GM12878 (cell line): ENCODE results near the gene PAPSS2. TPM values are rescaled to one million over a fixed set of nuclear protein-coding genes. Genes with fewer than 3 reads are reported as not detected.

ENCODE experiments used
- ATAC-seq: fragments of 200-7000 bp; cut with Tn5 transposase; 3 replicates; pipeline ENCODE4 v1.9.1; 2020; ENCODE audit warnings: mild to moderate bottlenecking, moderate library complexity
- BruUV-seq: library from RNA; stranded (reverse); fragments of 400-500 nt; replicated peaks from 2 replicates; lab custom pipeline; 2021; lab: Mats Ljungman, UMichigan
- CTCF ChIA-PET: fragments of 300-600 bp; sonication (Branson Sonifier 250); formaldehyde crosslinking; extraction: SDS; loops from one replicate; lab custom pipeline; 2021; ENCODE audit warnings: inconsistent platforms; lab: Yijun Ruan, JAX
- POLR2A ChIA-PET: fragments of 350-600 bp; formaldehyde crosslinking; extraction: SDS; loops from one replicate; lab custom pipeline; 2021; ENCODE audit warnings: inconsistent platforms; lab: Charles Lee
- RAD21 ChIA-PET: fragments of 300-600 bp; sonication (Branson Sonifier 250); formaldehyde crosslinking; loops from one replicate; lab custom pipeline; 2023; ENCODE audit warnings: antibody characterized with exemption; ENCODE audit not compliant: unreplicated experiment; lab: Charles Lee
- SMC1A ChIA-PET: fragments of 300-600 bp; sonication (Branson Sonifier 250); formaldehyde crosslinking; loops from one replicate; lab custom pipeline; 2023; ENCODE audit not compliant: unreplicated experiment, uncharacterized antibody; lab: Charles Lee
- DNase-seq: peaks from one replicate; pipeline ENCODE4 v3.0.0-alpha.2; 2011; ENCODE audit warnings: low read depth, low spot score
- FAIRE-seq: peaks from 3 replicates; lab custom pipeline; 2011; peaks lifted over from hg19 to GRCh38; lab: Jason Lieb, UNC
- H2AFZ ChIP-seq: 2 replicates; pipeline ENCODE4 v1.6.0; 2011; ENCODE audit warnings: low read depth, low read length, control low read depth; ENCODE audit not compliant: control insufficient read depth
- H3K27ac ChIP-seq: 2 replicates; pipeline ENCODE4 v1.5.1; 2011; ENCODE audit warnings: control low read depth; ENCODE audit not compliant: control insufficient read depth, insufficient read depth
- H3K27me3 ChIP-seq, 2 experiments: replicated peaks in 1 of 2; 2 replicates each; pipeline versions ENCODE4 v1.6.0 to v1.6.1; 2011; ENCODE audit warnings: low read length in 1 of 2; ENCODE audit not compliant: control insufficient read depth in 2 of 2, insufficient read depth in 2 of 2
- H3K36me3 ChIP-seq, 2 experiments: 2 replicates each; pipeline ENCODE4 v1.5.1; 2011; ENCODE audit warnings: low read length in 1 of 2; ENCODE audit not compliant: control insufficient read depth in 2 of 2, insufficient read depth in 2 of 2
- H3K4me1 ChIP-seq: 2 replicates; pipeline ENCODE4 v1.6.1; 2011; ENCODE audit warnings: mild to moderate bottlenecking, low read length, moderate library complexity, mixed read lengths; ENCODE audit not compliant: control insufficient read depth, insufficient read depth
- H3K4me2 ChIP-seq: 2 replicates; pipeline ENCODE4 v1.6.0; 2011; ENCODE audit warnings: control low read depth; ENCODE audit not compliant: control insufficient read depth, insufficient read depth
- H3K4me3 ChIP-seq: fragments of 200-600 bp; sonication (generic); 2 replicates; pipeline ENCODE4 v1.5.1; 2016
- H3K79me2 ChIP-seq: 2 replicates; pipeline ENCODE4 v1.6.0; 2011; ENCODE audit warnings: low read length; ENCODE audit not compliant: control insufficient read depth, insufficient read depth
- H3K9ac ChIP-seq: 2 replicates; pipeline ENCODE4 v1.8.0; 2011; ENCODE audit warnings: low read length, control low read depth, mixed read lengths; ENCODE audit not compliant: control insufficient read depth, insufficient read depth
- H3K9me3 ChIP-seq: replicated peaks from 3 replicates; pipeline ENCODE4 v1.5.1; 2011; ENCODE audit warnings: mild to moderate bottlenecking, low read length; ENCODE audit not compliant: control insufficient read depth, insufficient read depth
- H4K20me1 ChIP-seq: 2 replicates; pipeline ENCODE4 v1.6.0; 2011; ENCODE audit not compliant: control insufficient read depth, insufficient read depth
- PAX5 ChIP-seq: IDR thresholded peaks from 2 replicates; pipeline ENCODE4 v1.6.1; 2011; ENCODE audit warnings: low read depth, low read length, borderline replicate concordance
- STAT1 ChIP-seq: fragments of 450-650 bp; conservative IDR thresholded peaks from 2 replicates; pipeline ENCODE4 v1.6.1; 2014; ENCODE audit warnings: antibody characterized with exemption, mild to moderate bottlenecking
- WGBS: methylation state at CpG from one replicate; pipeline ENCODE4 v1.1.6; 2016; ENCODE audit warnings: low lambda C conversion rate; ENCODE audit not compliant: insufficient replicate concordance, insufficient coverage; ENCODE audit errors: missing lambda C conversion rate; 5-methylcytosine and 5-hydroxymethylcytosine counted together
- in situ Hi-C: fragments of 300-500 bp; cut with MboI; formaldehyde crosslinking; loops from 9 replicates; pipeline ENCODE4 v1.14.3; 2018; ENCODE audit warnings: mixed read lengths
- intact Hi-C: fragments of 100-400 bp; cut with micrococcal nuclease; formaldehyde crosslinking; loops from one replicate; pipeline ENCODE4 v1.14.2; 2022; ENCODE audit not compliant: unreplicated experiment
- polyA plus RNA-seq, 11 experiments: library from polyadenylated mRNA; depleted of rRNA in 4 of 11; unstranded in 6 of 11; stranded (reverse) in 5 of 11; fragments of >200 nt; fragmentation: Nextera tagmentation in 4 of 11; fragmentation: Illumina TruSeq in 1 of 11; extraction: Ambion mirVana in 4 of 11; extraction: Trizol in 1 of 11; gene quantifications; 1 replicate in 1 of 11; 2 replicates in 10 of 11; pipeline versions ENCODE4 v1.2.1 to v1.2.3, GENCODE V29; 2011 to 2016; ENCODE audit warnings: inconsistent platforms in 2 of 11, missing spikeins in 2 of 11, low read depth in 1 of 11
- total RNA-seq, 4 experiments: library from RNA; depleted of rRNA in 3 of 4; stranded (reverse); fragments of >200 nt in 3 of 4; fragmentation: Illumina TruSeq in 1 of 4; extraction: Trizol in 1 of 4; gene quantifications; 2 replicates each; pipeline versions ENCODE4 v1.2.1 to v1.2.3, GENCODE V29; 2013 to 2021
- TF ChIP-seq, protein P1 (sequence below): IDR thresholded peaks from 2 replicates; pipeline ENCODE4 v1.6.1; 2012; ENCODE audit warnings: improper control_type of control experiment, low read depth, low read length; ENCODE audit not compliant: insufficient replicate concordance

PAPSS2 gene
- total and polyA plus RNA-seq, 10 of the 15 experiments (the other 5 are each of a cell fraction or from before 2014, with no cell fraction given): 0.15 to 2.1 (median 0.37) TPM

GRCh38 chr10:87674943-87675342, 15.3 kb downstream of the PAPSS2 start:
- H3K36me3 ChIP-seq: no peaks in the 10 kb centered on the region
- POLR2A ChIA-PET: no interaction called here
- FAIRE-seq (no peak), ATAC-seq (no peak), DNase-seq (no peak)
- no peak overlapping the region for H3K4me3 ChIP-seq
- no peaks in the 10 kb centered on the region for H3K79me2 ChIP-seq
- in situ Hi-C loops: no loop called here
- H4K20me1 ChIP-seq: no peaks in the 10 kb centered on the region
- H3K27me3 ChIP-seq: no peaks in the 10 kb centered on the region
- no peak overlapping the region for H3K27ac ChIP-seq
- intact Hi-C loops: no loop called here
- H3K9me3 ChIP-seq: no peaks in the 10 kb centered on the region
- CTCF ChIA-PET: no interaction called here
- H2AFZ ChIP-seq: no peak overlapping the region
- SMC1A ChIA-PET: interaction anchor here (1.5 kb wide), 1 partner anchor 15 kb away, joined by 4 read pairs; no protein-coding TSS in a partner anchor
- H3K4me1 ChIP-seq: no peaks in the 10 kb centered on the region
- WGBS: 26% methylated on average over 1 of the region's 1 CpG
- RAD21 ChIA-PET: no interaction called here
- no TSS peak for BruUV-seq
- H3K4me2 ChIP-seq: no peak overlapping the region
- TF ChIP-seq, protein P1, sequence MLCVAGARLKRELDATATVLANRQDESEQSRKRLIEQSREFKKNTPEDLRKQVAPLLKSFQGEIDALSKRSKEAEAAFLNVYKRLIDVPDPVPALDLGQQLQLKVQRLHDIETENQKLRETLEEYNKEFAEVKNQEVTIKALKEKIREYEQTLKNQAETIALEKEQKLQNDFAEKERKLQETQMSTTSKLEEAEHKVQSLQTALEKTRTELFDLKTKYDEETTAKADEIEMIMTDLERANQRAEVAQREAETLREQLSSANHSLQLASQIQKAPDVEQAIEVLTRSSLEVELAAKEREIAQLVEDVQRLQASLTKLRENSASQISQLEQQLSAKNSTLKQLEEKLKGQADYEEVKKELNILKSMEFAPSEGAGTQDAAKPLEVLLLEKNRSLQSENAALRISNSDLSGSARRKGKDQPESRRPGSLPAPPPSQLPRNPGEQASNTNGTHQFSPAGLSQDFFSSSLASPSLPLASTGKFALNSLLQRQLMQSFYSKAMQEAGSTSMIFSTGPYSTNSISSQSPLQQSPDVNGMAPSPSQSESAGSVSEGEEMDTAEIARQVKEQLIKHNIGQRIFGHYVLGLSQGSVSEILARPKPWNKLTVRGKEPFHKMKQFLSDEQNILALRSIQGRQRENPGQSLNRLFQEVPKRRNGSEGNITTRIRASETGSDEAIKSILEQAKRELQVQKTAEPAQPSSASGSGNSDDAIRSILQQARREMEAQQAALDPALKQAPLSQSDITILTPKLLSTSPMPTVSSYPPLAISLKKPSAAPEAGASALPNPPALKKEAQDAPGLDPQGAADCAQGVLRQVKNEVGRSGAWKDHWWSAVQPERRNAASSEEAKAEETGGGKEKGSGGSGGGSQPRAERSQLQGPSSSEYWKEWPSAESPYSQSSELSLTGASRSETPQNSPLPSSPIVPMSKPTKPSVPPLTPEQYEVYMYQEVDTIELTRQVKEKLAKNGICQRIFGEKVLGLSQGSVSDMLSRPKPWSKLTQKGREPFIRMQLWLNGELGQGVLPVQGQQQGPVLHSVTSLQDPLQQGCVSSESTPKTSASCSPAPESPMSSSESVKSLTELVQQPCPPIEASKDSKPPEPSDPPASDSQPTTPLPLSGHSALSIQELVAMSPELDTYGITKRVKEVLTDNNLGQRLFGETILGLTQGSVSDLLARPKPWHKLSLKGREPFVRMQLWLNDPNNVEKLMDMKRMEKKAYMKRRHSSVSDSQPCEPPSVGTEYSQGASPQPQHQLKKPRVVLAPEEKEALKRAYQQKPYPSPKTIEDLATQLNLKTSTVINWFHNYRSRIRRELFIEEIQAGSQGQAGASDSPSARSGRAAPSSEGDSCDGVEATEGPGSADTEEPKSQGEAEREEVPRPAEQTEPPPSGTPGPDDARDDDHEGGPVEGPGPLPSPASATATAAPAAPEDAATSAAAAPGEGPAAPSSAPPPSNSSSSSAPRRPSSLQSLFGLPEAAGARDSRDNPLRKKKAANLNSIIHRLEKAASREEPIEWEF: no peak
- TF ChIP-seq PAX5: no peak
- no peak for TF ChIP-seq STAT1
- H3K9ac ChIP-seq: no peak overlapping the region
